HK-2 (cell line): ENCODE data around the gene DIP2A.

ENCODE experiments used
- DNase-seq: peaks from one replicate; pipeline ENCODE4 v3.0.0-alpha.2; 2018; ENCODE audit not compliant: unreplicated experiment

DIP2A gene

GRCh38 chr21:46594276-46594675 lies 135.6 kb downstream of the DIP2A start:
- DNase-seq = no peak

- no peak for DNase-seq
These were observed 137.5 kb downstream of the DIP2A start for GRCh38 chr21:46596201-46596600.

GRCh38 chr21:46597031-46597430 lies 138.3 kb downstream of the DIP2A start:
- no peak for DNase-seq

GRCh38 chr21:46597896-46598343 lies 139.2 kb downstream of the DIP2A start:
- DNase-seq = no peak

GRCh38 chr21:46598581-46599572 lies 140.2 kb downstream of the DIP2A start:
- no peak for DNase-seq

- DNase-seq = no peak
These were observed 141.6 kb downstream of the DIP2A start for GRCh38 chr21:46600305-46600704.

- no peak for DNase-seq
These were observed 142.3 kb downstream of the DIP2A start for GRCh38 chr21:46600978-46601377.

- no peak for DNase-seq
These were observed 144.5 kb downstream of the DIP2A start for GRCh38 chr21:46603228-46603627.

- no peak for DNase-seq
These were observed 145.8 kb downstream of the DIP2A start for GRCh38 chr21:46604329-46604974.

- DNase-seq = no peak
These were observed 146.5 kb downstream of the DIP2A start, which contains the start of gene S100B for GRCh38 chr21:46604975-46605766. Gene S100B (minus strand): TSS chr21:46605082. CDS start chr21:46602415, 2,667 bp downstream.

- no peak for DNase-seq
These were observed 147.2 kb downstream of the DIP2A start for GRCh38 chr21:46605767-46606426.

GRCh38 chr21:46606427-46606813 lies 147.7 kb downstream of the DIP2A start:
- no peak for DNase-seq

- DNase-seq = no peak
These were observed 148.9 kb downstream of the DIP2A start for GRCh38 chr21:46607636-46608035.

- DNase-seq = no peak
These were observed 150.0 kb downstream of the DIP2A start for GRCh38 chr21:46608672-46609111.

GRCh38 chr21:46610018-46610701 lies 151.5 kb downstream of the DIP2A start:
- DNase-seq = no peak

- no peak for DNase-seq
These were observed 154.7 kb downstream of the DIP2A start for GRCh38 chr21:46613391-46613790.

GRCh38 chr21:46616050-46616449 lies 157.4 kb downstream of the DIP2A start:
- no peak for DNase-seq

- DNase-seq = no peak
These were observed 158.0 kb downstream of the DIP2A start for GRCh38 chr21:46616656-46617055.

- no peak for DNase-seq
These were observed 158.8 kb downstream of the DIP2A start for GRCh38 chr21:46617267-46618051.
